HepG2 (cell line): Measurements from ENCODE around the gene FAM78A. TPM values are rescaled to one million over a fixed set of nuclear protein-coding genes. Genes with fewer than 3 reads are reported as not detected.

Experiments
- ARNTL ChIP-seq: sonication (generic); formaldehyde crosslinking; IDR thresholded peaks from 2 replicates; pipeline ENCODE4 v1.4.0; 2020; ENCODE audit warnings: mild to moderate bottlenecking, missing genetic modification reagents
- GPN1 ChIP-seq: sonication (generic); formaldehyde crosslinking; IDR thresholded peaks from 2 replicates; pipeline ENCODE4 v1.5.1; 2020; ENCODE audit warnings: missing genetic modification reagents, borderline replicate concordance
- JDP2 ChIP-seq: sonication (generic); formaldehyde crosslinking; IDR thresholded peaks from 2 replicates; pipeline ENCODE4 v1.8.1; 2022; ENCODE audit warnings: missing genetic modification reagents, borderline replicate concordance
- MIER2 ChIP-seq: IDR thresholded peaks from 2 replicates; pipeline ENCODE4 v1.6.1; 2016; ENCODE audit warnings: missing biosample characterization, missing genetic modification reagents
- POGZ ChIP-seq: sonication (generic); formaldehyde crosslinking; IDR thresholded peaks from 2 replicates; pipeline ENCODE4 v1.4.0; 2020; ENCODE audit warnings: mild to moderate bottlenecking, missing genetic modification reagents
- PTBP1 ChIP-seq: fragments of 200-400 bp; formaldehyde crosslinking; IDR thresholded peaks from 2 replicates; pipeline ENCODE4 v1.6.1; 2018; ENCODE audit warnings: low read length, low read depth; ENCODE audit not compliant: poor library complexity, severe bottlenecking
- RXRB ChIP-seq: IDR thresholded peaks from 2 replicates; pipeline ENCODE4 v1.6.1; 2016; ENCODE audit warnings: borderline replicate concordance, missing genetic modification reagents, missing compliant biosample characterization
- SNRNP70 ChIP-seq: fragments of 200-400 bp; formaldehyde crosslinking; IDR thresholded peaks from 2 replicates; pipeline ENCODE4 v1.6.1; 2017; ENCODE audit warnings: mild to moderate bottlenecking, low read depth, low read length, moderate library complexity
- TRAFD1 ChIP-seq: sonication (generic); formaldehyde crosslinking; IDR thresholded peaks from 2 replicates; pipeline ENCODE4 v1.5.1; 2020; ENCODE audit warnings: missing genetic modification reagents, mild to moderate bottlenecking, borderline replicate concordance
- YY1 ChIP-seq: IDR thresholded peaks from 2 replicates; pipeline ENCODE4 v1.6.1; 2011; ENCODE audit warnings: low read length, low read depth, moderate library complexity, mild to moderate bottlenecking; ENCODE audit not compliant: insufficient read depth, insufficient replicate concordance
- ZBTB21 ChIP-seq: sonication (generic); formaldehyde crosslinking; IDR thresholded peaks from 2 replicates; pipeline ENCODE4 v1.4.0; 2020; ENCODE audit warnings: missing genetic modification reagents
- ZFP91 ChIP-seq: sonication (generic); formaldehyde crosslinking; IDR thresholded peaks from 2 replicates; pipeline ENCODE4 v1.9.0; 2022; ENCODE audit warnings: missing genetic modification reagents, mild to moderate bottlenecking, borderline replicate concordance
- ZNF253 ChIP-seq: sonication (generic); formaldehyde crosslinking; IDR thresholded peaks from 2 replicates; pipeline ENCODE4 v1.8.0; 2022; ENCODE audit warnings: mild to moderate bottlenecking, missing genetic modification reagents, borderline replicate concordance
- ZNF274 ChIP-seq: sonication (generic); formaldehyde crosslinking; IDR thresholded peaks from 2 replicates; pipeline ENCODE4 v1.5.1; 2020; ENCODE audit warnings: mild to moderate bottlenecking, missing genetic modification reagents
- ZNF407 ChIP-seq: sonication (generic); formaldehyde crosslinking; IDR thresholded peaks from one replicate; pipeline ENCODE4 v1.5.1; 2020; ENCODE audit warnings: mild to moderate bottlenecking, missing genetic modification reagents; ENCODE audit errors: not compliant biosample characterization
- ZNF510 ChIP-seq: sonication (generic); formaldehyde crosslinking; IDR thresholded peaks from 2 replicates; pipeline ENCODE4 v1.4.0; 2020; ENCODE audit warnings: low read depth, mild to moderate bottlenecking, missing genetic modification reagents
- ZNF572 ChIP-seq: sonication (generic); formaldehyde crosslinking; IDR thresholded peaks from 2 replicates; pipeline ENCODE4 v1.5.1; 2020; ENCODE audit warnings: mild to moderate bottlenecking, missing genetic modification reagents
- ZNF605 ChIP-seq: sonication (generic); formaldehyde crosslinking; IDR thresholded peaks from 2 replicates; pipeline ENCODE4 v1.8.0; 2022; ENCODE audit warnings: mild to moderate bottlenecking, missing genetic modification reagents
- polyA plus RNA-seq, 8 experiments: library from polyadenylated mRNA; depleted of rRNA in 3 of 8; stranded (reverse) in 7 of 8; unstranded in 1 of 8; fragments of >200 nt; fragmentation: Illumina TruSeq in 4 of 8; extraction: Trizol in 4 of 8; gene quantifications; 2 replicates each; pipeline versions ENCODE4 v1.2.1 to v1.2.3, GENCODE V29; 2011 to 2016; ENCODE audit warnings: low read depth in 4 of 8, missing spikeins in 1 of 8, mixed read lengths in 1 of 8; ENCODE audit not compliant: insufficient read depth in 1 of 8
- total RNA-seq, 5 experiments: library from RNA; depleted of rRNA; stranded (reverse); fragments of >200 nt; fragmentation: Illumina TruSeq; extraction: Trizol; gene quantifications; 2 replicates each; pipeline ENCODE4 v1.2.3, GENCODE V29; 2016; ENCODE audit warnings: low read depth in 1 of 5

Gene FAM78A
- total and polyA plus RNA-seq, 2 of the 13 experiments (the other 11 are each of a cell fraction or from before 2014, with no cell fraction given) = 0.18 to 0.62 TPM

- TF ChIP-seq POGZ (no peak), ZNF274 (CRISPR knock-in tag) (0 out of 2 replicates have a peak, but pooled peaks have one; percentile 49), ZNF572 (no peak), YY1 (peak; percentile 33), GPN1 (CRISPR knock-in tag) (no peak), MIER2 (CRISPR knock-in tag) (no peak), ARNTL (CRISPR knock-in tag) (0 out of 2 replicates have a peak, but pooled peaks have one; percentile 27), TRAFD1 (CRISPR knock-in tag) (no peak), ZFP91 (peak; percentile 74), ZNF253 (CRISPR knock-in tag) (no peak), ZNF407 (CRISPR knock-in tag) (no peak), PTBP1 (no peak), SNRNP70 (no peak), RXRB (no peak), ZBTB21 (CRISPR knock-in tag) (no peak), ZNF510 (CRISPR knock-in tag) (no peak), JDP2 (no peak), ZNF605 (no peak)
Observed at GRCh38 chr9:131289301-131290035, 13.2 kb upstream of the FAM78A start, which contains the start of gene PLPP7 (continued).
